Measurements from ENCODE around the gene IMMP2L. TPM values are rescaled to one million over a fixed set of nuclear protein-coding genes. Genes with fewer than 3 reads are reported as not detected.
A peak's percentile ranks its signal among the peaks of the same experiment; 100 is the strongest.

Gene IMMP2L
- total RNA-seq, 1 experiment from 2014 or later, result 8.8 TPM

DNA sequence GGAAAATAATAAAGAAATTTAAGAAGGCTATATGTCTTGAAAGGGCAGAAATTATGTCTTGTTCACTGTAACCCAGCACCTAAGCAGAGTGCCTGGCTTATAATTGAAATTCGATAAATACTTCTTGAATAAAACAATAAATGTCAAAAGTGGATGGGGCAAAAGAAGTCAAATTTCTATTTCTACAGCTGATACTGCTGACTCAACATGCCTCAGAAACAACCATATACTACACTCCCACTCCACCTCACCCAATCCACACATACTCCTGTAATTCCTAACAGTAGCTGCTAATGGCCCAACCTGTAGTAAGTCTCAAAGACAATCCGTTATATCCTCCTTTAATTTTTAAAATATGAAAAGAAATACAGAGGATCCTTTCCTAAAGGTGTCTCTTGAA is 519.5 kb downstream of the IMMP2L start:
- H3K36me3 ChIP-seq (ENCODE audit: control insufficient read depth, insufficient read depth, low read length), result no peaks in the 10 kb centered on the region
- no TSS peak for BruUV-seq (replicated peaks)
- no peaks in the 10 kb centered on the region for H3K27me3 ChIP-seq (ENCODE audit: control insufficient read depth, insufficient read depth, low read length)
- CTCF ChIA-PET, result no interaction called here
- H3K4me3 ChIP-seq (ENCODE audit: low read depth in 2 of 2, low read length in 2 of 2), result no peak overlapping the region
- POLR2A ChIA-PET, result no interaction called here
- ATAC-seq, result no peak
- TF ChIP-seq SIN3A (IDR thresholded peaks at IDR 0.05; ENCODE audit: borderline replicate concordance, insufficient read depth, low read depth, low read length) (no peak), REST (IDR thresholded peaks at IDR 0.05; ENCODE audit: insufficient read depth in 1 of 2, low read depth in 2 of 2, low read length in 1 of 2) (no peak), POLR2AphosphoS5 (IDR thresholded peaks at IDR 0.05; ENCODE audit: low read depth, low read length) (no peak), TCF7L2 (IDR thresholded peaks at IDR 0.05; ENCODE audit: low read depth, low read length) (no peak)
- TF ChIP-seq, protein P1, sequence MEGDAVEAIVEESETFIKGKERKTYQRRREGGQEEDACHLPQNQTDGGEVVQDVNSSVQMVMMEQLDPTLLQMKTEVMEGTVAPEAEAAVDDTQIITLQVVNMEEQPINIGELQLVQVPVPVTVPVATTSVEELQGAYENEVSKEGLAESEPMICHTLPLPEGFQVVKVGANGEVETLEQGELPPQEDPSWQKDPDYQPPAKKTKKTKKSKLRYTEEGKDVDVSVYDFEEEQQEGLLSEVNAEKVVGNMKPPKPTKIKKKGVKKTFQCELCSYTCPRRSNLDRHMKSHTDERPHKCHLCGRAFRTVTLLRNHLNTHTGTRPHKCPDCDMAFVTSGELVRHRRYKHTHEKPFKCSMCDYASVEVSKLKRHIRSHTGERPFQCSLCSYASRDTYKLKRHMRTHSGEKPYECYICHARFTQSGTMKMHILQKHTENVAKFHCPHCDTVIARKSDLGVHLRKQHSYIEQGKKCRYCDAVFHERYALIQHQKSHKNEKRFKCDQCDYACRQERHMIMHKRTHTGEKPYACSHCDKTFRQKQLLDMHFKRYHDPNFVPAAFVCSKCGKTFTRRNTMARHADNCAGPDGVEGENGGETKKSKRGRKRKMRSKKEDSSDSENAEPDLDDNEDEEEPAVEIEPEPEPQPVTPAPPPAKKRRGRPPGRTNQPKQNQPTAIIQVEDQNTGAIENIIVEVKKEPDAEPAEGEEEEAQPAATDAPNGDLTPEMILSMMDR (IDR thresholded peaks at IDR 0.05), result no peak
- H3K9me3 ChIP-seq (ENCODE audit: control insufficient read depth, insufficient read depth, low read depth, low read length), result no peaks in the 10 kb centered on the region
- no peaks in the 10 kb centered on the region for H3K4me1 ChIP-seq (ENCODE audit: control insufficient read depth, insufficient read depth, low read length)
- in situ Hi-C loops (cut with HindIII; ENCODE audit: low pct_unique_long_range_greater_than_20kb, low sequenced_read_pairs), result no loop called here
- no peak overlapping the region for H3K27ac ChIP-seq (ENCODE audit: low read length)
- intact Hi-C loops (cut with micrococcal nuclease; ENCODE audit: unreplicated experiment), result no loop called here
- DNase-seq (ENCODE audit: low read depth, low spot score), result no peak

DNA sequence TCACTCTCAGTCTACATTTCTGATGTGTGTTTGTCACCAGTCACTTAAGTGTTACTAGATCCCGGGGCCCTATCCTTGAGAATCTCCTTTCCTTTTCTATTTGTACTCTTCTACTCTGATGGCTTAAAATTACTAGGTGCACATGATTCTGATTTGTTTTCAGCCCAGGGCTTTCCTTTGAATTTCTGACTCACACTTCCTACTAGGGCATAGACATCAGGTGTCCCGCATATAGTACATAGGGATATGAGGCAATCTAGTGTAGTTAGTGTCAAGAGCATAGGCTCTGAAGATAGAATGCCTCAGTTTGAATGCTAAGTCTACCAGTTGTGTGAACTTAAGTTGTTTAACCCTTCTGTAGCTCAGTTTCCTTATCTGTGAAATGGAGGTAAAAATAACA is 520.7 kb downstream of the IMMP2L start:
- ATAC-seq (no peak), DNase-seq (ENCODE audit: low read depth, low spot score) (peak; percentile 43)
- H3K27me3 ChIP-seq (ENCODE audit: control insufficient read depth, insufficient read depth, low read length), result no peaks in the 10 kb centered on the region
- H3K36me3 ChIP-seq (ENCODE audit: control insufficient read depth, insufficient read depth, low read length), result no peaks in the 10 kb centered on the region
- intact Hi-C loops (cut with micrococcal nuclease; ENCODE audit: unreplicated experiment) (no loop called here), in situ Hi-C loops (cut with HindIII; ENCODE audit: low pct_unique_long_range_greater_than_20kb, low sequenced_read_pairs) (no loop called here)
- ChIA-PET POLR2A (no interaction called here), CTCF (no interaction called here)
- no peak overlapping the region for H3K27ac ChIP-seq (ENCODE audit: low read length)
- BruUV-seq (replicated peaks), result no TSS peak
- no peak overlapping the region for H3K4me3 ChIP-seq (ENCODE audit: low read depth in 2 of 2, low read length in 2 of 2)
- H3K9me3 ChIP-seq (ENCODE audit: control insufficient read depth, insufficient read depth, low read depth, low read length), result no peaks in the 10 kb centered on the region
- no peaks in the 10 kb centered on the region for H3K4me1 ChIP-seq (ENCODE audit: control insufficient read depth, insufficient read depth, low read length)
- TF ChIP-seq SIN3A (IDR thresholded peaks at IDR 0.05; ENCODE audit: borderline replicate concordance, insufficient read depth, low read depth, low read length) (no peak), POLR2AphosphoS5 (IDR thresholded peaks at IDR 0.05; ENCODE audit: low read depth, low read length) (no peak), REST (IDR thresholded peaks at IDR 0.05; ENCODE audit: insufficient read depth in 1 of 2, low read depth in 2 of 2, low read length in 1 of 2) (no peak), TCF7L2 (IDR thresholded peaks at IDR 0.05; ENCODE audit: low read depth, low read length) (no peak)
- TF ChIP-seq, protein P1 (IDR thresholded peaks at IDR 0.05), result no peak
